Endometrial microvascular endothelial cells (primary cell): ENCODE measurements around the gene CIC. TPM values are rescaled to one million over a fixed set of nuclear protein-coding genes. Genes with fewer than 3 reads are reported as not detected.
"Not testable (repeated sequence)": the region's sequence is repeated elsewhere in the genome, so short reads cannot be mapped to it uniquely, and the experiment has no call there.

Experiments
- in situ Hi-C: cut with HindIII; loops from 2 replicates; pipeline ENCODE4 v1.10.0; 2017; ENCODE audit warnings: low sequenced_read_pairs, low pct_unique_long_range_greater_than_20kb; ENCODE audit errors: inconsistent ontology term
- total RNA-seq: library from RNA; depleted of rRNA; stranded (reverse); fragments of >200 nt; gene quantifications from one replicate; pipeline ENCODE4 v1.2.3, GENCODE V29; 2015; ENCODE audit errors: inconsistent ontology term

Gene CIC
- total RNA-seq, 1 donor from 2014 or later = 36.0 TPM

- in situ Hi-C loops = no loop called here
Measured at GRCh38 chr19:42323852-42324654, 55.0 kb downstream of the CIC start.

- in situ Hi-C loops = no loop called here
Measured at GRCh38 chr19:42324655-42325307, 55.7 kb downstream of the CIC start.

GRCh38 chr19:42325308-42325895 lies 56.4 kb downstream of the CIC start, which contains the start of gene MEGF8:
TSS of gene MEGF8 (plus strand) at chr19:42325635. CDS start at chr19:42326244, 609 bp downstream.
- in situ Hi-C loops = no loop called here

GRCh38 chr19:42325896-42326771 lies 57.1 kb downstream of the CIC start:
- in situ Hi-C loops = no loop called here

- in situ Hi-C loops = no loop called here
Measured at GRCh38 chr19:42326969-42327368, 57.9 kb downstream of the CIC start.

- in situ Hi-C loops = no loop called here
Measured at GRCh38 chr19:42327381-42327780, 58.3 kb downstream of the CIC start.

GRCh38 chr19:42328106-42328505 lies 59.1 kb downstream of the CIC start:
- in situ Hi-C loops = no loop called here

- in situ Hi-C loops = no loop called here
Measured at GRCh38 chr19:42328854-42329253, 59.8 kb downstream of the CIC start.

- in situ Hi-C loops = no loop called here
Measured at GRCh38 chr19:42330241-42330711, 61.2 kb downstream of the CIC start.

- in situ Hi-C loops = not testable (repeated sequence)
Measured at GRCh38 chr19:42331333-42331732, 62.3 kb downstream of the CIC start.

GRCh38 chr19:42332059-42332458 lies 63.0 kb downstream of the CIC start:
- in situ Hi-C loops = no loop called here

- in situ Hi-C loops = no loop called here
Measured at GRCh38 chr19:42333018-42333417, 64.0 kb downstream of the CIC start.

- in situ Hi-C loops = no loop called here
Measured at GRCh38 chr19:42333975-42334696, 65.1 kb downstream of the CIC start.

GRCh38 chr19:42334697-42335373 lies 65.8 kb downstream of the CIC start:
- in situ Hi-C loops = no loop called here

- in situ Hi-C loops = no loop called here
Measured at GRCh38 chr19:42335374-42335936, 66.4 kb downstream of the CIC start.

- in situ Hi-C loops = no loop called here
Measured at GRCh38 chr19:42335971-42336370, 66.9 kb downstream of the CIC start.

GRCh38 chr19:42339126-42339860 lies 70.2 kb downstream of the CIC start:
- in situ Hi-C loops = not testable (repeated sequence)
